HG03159 (cell line): ENCODE data around the gene RAB42.
A peak's percentile ranks its signal among the peaks of the same experiment; 100 is the strongest.
"Not testable (repeated sequence)": the region's sequence is repeated elsewhere in the genome, so short reads cannot be mapped to it uniquely, and the experiment has no call there.

Source experiments
- ATAC-seq: cut with Tn5 transposase; IDR thresholded peaks from one replicate; pipeline ENCODE4 v1.9.1; 2021; ENCODE audit warnings: mild to moderate bottlenecking, moderate library complexity; ENCODE audit not compliant: unreplicated experiment

RAB42 gene

GRCh38 chr1:28582248-28582615, 9.8 kb upstream of the RAB42 start:
- no peak for ATAC-seq

- not testable (repeated sequence) for ATAC-seq
Measured at GRCh38 chr1:28586585-28587391, 5.3 kb upstream of the RAB42 start.

- no peak for ATAC-seq
Measured at GRCh38 chr1:28592321-28593071, 431 bp downstream of the RAB42 start.

GRCh38 chr1:28593988-28594356, 1.9 kb downstream of the RAB42 start:
- not testable (repeated sequence) for ATAC-seq

GRCh38 chr1:28594686-28595411, 2.8 kb downstream of the RAB42 start:
- not testable (repeated sequence) for ATAC-seq

- ATAC-seq = no peak
Measured at GRCh38 chr1:28595412-28596191, 3.5 kb downstream of the RAB42 start.

GRCh38 chr1:28596276-28596675, 4.2 kb downstream of the RAB42 start:
- not testable (repeated sequence) for ATAC-seq

GRCh38 chr1:28601696-28602095, 9.6 kb downstream of the RAB42 start:
- no peak for ATAC-seq

- no peak for ATAC-seq
Measured at GRCh38 chr1:28602536-28603439, 10.7 kb downstream of the RAB42 start.

- ATAC-seq = no peak
Measured at GRCh38 chr1:28604411-28604810, 12.3 kb downstream of the RAB42 start.

- no peak for ATAC-seq
Measured at GRCh38 chr1:28604962-28605361, 12.9 kb downstream of the RAB42 start.

- no peak for ATAC-seq
Measured at GRCh38 chr1:28606771-28607170, 14.7 kb downstream of the RAB42 start.

GRCh38 chr1:28613175-28613574, 21.1 kb downstream of the RAB42 start:
- no peak for ATAC-seq

GRCh38 chr1:28631713-28632112, 39.6 kb downstream of the RAB42 start:
- no peak for ATAC-seq

GRCh38 chr1:28632560-28632959, 40.5 kb downstream of the RAB42 start:
- no peak for ATAC-seq

GRCh38 chr1:28640766-28641165, 48.7 kb downstream of the RAB42 start:
- no peak for ATAC-seq

GRCh38 chr1:28642056-28642846, 50.2 kb downstream of the RAB42 start:
- ATAC-seq = peak; percentile 31

GRCh38 chr1:28642847-28643635, 51.0 kb downstream of the RAB42 start, which contains the start of gene TAF12:
TAF12 (minus strand) TSS chr1:28643067; CDS start chr1:28622081, 20,986 bp downstream.
- ATAC-seq = peak; percentile 75
